NCI-H510A treated with DMSO at 0.1 percent for 48 hours (cell line): Measurements from ENCODE around the gene PPP4R3A.
"Not testable (repeated sequence)": the region's sequence is repeated elsewhere in the genome, so short reads cannot be mapped to it uniquely, and the experiment has no call there.

Experiments used
- DNase-seq: peaks from one replicate; lab custom pipeline; 2025; lab: John Stamatoyannopoulos, UW

Gene PPP4R3A

GRCh38 chr14:91409240-91409639 lies 100.9 kb downstream of the PPP4R3A start:
- DNase-seq, result not testable (repeated sequence)
